HepG2 (cell line): ENCODE results near the gene CCSER1.
"Not testable (repeated sequence)": the region's sequence is repeated elsewhere in the genome, so short reads cannot be mapped to it uniquely, and the experiment has no call there.

Source experiments
- CHD2 ChIP-seq: IDR thresholded peaks from 2 replicates; pipeline ENCODE4 v1.6.1; 2011; ENCODE audit warnings: low read depth, low read length, improper control_type of control experiment
- ELF3 ChIP-seq: IDR thresholded peaks from 2 replicates; pipeline ENCODE4 v1.6.1; 2016; ENCODE audit warnings: missing genetic modification reagents, missing compliant biosample characterization
- ETV6 ChIP-seq: sonication (generic); formaldehyde crosslinking; conservative IDR thresholded peaks from 2 replicates; pipeline ENCODE4 v1.4.0; 2020; ENCODE audit warnings: missing genetic modification reagents
- ZBTB1 ChIP-seq: sonication (generic); formaldehyde crosslinking; IDR thresholded peaks from 2 replicates; pipeline ENCODE4 v1.4.0; 2020; ENCODE audit warnings: missing genetic modification reagents, borderline replicate concordance
- ZBTB49 ChIP-seq: sonication (generic); formaldehyde crosslinking; IDR thresholded peaks from 2 replicates; pipeline ENCODE4 v1.4.0; 2020; ENCODE audit warnings: missing genetic modification reagents, borderline replicate concordance
- ZBTB7A ChIP-seq: sonication (generic); formaldehyde crosslinking; IDR thresholded peaks from 2 replicates; pipeline ENCODE4 v1.8.0; 2022; ENCODE audit warnings: mild to moderate bottlenecking, missing genetic modification reagents
- ZNF589 ChIP-seq: sonication (generic); formaldehyde crosslinking; conservative IDR thresholded peaks from 2 replicates; pipeline ENCODE4 v1.8.0; 2022; ENCODE audit warnings: mild to moderate bottlenecking, moderate library complexity, missing genetic modification reagents
- TF ChIP-seq, protein P1 (sequence below): sonication (generic); formaldehyde crosslinking; IDR thresholded peaks from 2 replicates; pipeline ENCODE4 v1.4.0; 2020; ENCODE audit warnings: missing genetic modification reagents
- TF ChIP-seq, protein P2 (sequence below): sonication (generic); formaldehyde crosslinking; IDR thresholded peaks from 2 replicates; pipeline ENCODE4 v1.5.0; 2020; ENCODE audit warnings: mild to moderate bottlenecking, missing genetic modification reagents, moderate library complexity

DNA sequence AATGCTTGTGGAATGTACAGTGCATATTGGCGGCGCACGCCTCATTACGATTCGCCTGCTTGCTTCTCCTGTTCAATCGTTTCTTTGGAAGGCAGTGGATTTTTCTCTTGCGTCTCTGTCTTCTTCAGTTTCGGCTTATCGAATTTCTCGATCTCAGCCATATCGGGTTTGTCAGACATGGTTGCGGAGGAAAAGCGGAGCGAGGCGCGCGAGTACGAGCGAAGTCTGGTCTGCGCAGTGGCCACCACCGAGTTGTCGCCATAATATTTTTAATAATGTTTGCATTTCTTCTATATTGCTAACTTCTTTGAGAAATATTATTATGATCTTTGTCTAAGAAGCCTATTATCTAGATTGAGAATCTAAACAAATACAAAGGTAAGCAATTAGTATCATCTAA is 711.7 kb downstream of the CCSER1 start:
- TF ChIP-seq, protein P1, sequence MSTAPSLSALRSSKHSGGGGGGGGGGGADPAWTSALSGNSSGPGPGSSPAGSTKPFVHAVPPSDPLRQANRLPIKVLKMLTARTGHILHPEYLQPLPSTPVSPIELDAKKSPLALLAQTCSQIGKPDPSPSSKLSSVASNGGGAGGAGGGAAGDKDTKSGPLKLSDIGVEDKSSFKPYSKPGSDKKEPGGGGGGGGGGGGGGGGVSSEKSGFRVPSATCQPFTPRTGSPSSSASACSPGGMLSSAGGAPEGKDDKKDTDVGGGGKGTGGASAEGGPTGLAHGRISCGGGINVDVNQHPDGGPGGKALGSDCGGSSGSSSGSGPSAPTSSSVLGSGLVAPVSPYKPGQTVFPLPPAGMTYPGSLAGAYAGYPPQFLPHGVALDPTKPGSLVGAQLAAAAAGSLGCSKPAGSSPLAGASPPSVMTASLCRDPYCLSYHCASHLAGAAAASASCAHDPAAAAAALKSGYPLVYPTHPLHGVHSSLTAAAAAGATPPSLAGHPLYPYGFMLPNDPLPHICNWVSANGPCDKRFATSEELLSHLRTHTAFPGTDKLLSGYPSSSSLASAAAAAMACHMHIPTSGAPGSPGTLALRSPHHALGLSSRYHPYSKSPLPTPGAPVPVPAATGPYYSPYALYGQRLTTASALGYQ (CRISPR knock-in tag) = not testable (repeated sequence)
- TF ChIP-seq ELF3 (CRISPR knock-in tag); ZBTB1 (CRISPR knock-in tag); ZBTB49 (CRISPR knock-in tag); CHD2; ZBTB7A (CRISPR knock-in tag); ZNF589; ETV6 (CRISPR knock-in tag): not testable (repeated sequence)
- TF ChIP-seq, protein P2, sequence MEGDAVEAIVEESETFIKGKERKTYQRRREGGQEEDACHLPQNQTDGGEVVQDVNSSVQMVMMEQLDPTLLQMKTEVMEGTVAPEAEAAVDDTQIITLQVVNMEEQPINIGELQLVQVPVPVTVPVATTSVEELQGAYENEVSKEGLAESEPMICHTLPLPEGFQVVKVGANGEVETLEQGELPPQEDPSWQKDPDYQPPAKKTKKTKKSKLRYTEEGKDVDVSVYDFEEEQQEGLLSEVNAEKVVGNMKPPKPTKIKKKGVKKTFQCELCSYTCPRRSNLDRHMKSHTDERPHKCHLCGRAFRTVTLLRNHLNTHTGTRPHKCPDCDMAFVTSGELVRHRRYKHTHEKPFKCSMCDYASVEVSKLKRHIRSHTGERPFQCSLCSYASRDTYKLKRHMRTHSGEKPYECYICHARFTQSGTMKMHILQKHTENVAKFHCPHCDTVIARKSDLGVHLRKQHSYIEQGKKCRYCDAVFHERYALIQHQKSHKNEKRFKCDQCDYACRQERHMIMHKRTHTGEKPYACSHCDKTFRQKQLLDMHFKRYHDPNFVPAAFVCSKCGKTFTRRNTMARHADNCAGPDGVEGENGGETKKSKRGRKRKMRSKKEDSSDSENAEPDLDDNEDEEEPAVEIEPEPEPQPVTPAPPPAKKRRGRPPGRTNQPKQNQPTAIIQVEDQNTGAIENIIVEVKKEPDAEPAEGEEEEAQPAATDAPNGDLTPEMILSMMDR = not testable (repeated sequence)
